ENCODE data around the gene ATP8A2.

The ATP8A2 gene

GRCh38 chr13:25574437-25575411 lies 202.9 kb downstream of the ATP8A2 start:
- peak; percentile 78 for TF ChIP-seq CTCF (IDR thresholded peaks at IDR 0.05; ENCODE audit: borderline replicate concordance, control extremely low read depth, extremely low read depth, insufficient read depth, missing control alignments)
- in situ Hi-C loops (cut with MboI; ENCODE audit: low sequenced_read_pairs, unreplicated experiment) = loop anchor here (5.0 kb wide), 1 partner anchor 488 kb away; no protein-coding TSS in a partner anchor
- peak; percentile 52 for DNase-seq (ENCODE audit: low spot score)

GRCh38 chr13:25575562-25575961 lies 203.8 kb downstream of the ATP8A2 start:
- DNase-seq (ENCODE audit: low spot score) = no peak
- in situ Hi-C loops (cut with MboI; ENCODE audit: low sequenced_read_pairs, unreplicated experiment) = loop anchor here (5.0 kb wide), 1 partner anchor 487 kb away; no protein-coding TSS in a partner anchor
- TF ChIP-seq CTCF (IDR thresholded peaks at IDR 0.05; ENCODE audit: borderline replicate concordance, control extremely low read depth, extremely low read depth, insufficient read depth, missing control alignments) = no peak

GRCh38 chr13:25578526-25578925 lies 206.8 kb downstream of the ATP8A2 start:
- DNase-seq (ENCODE audit: low spot score) = no peak
- in situ Hi-C loops (cut with MboI; ENCODE audit: low sequenced_read_pairs, unreplicated experiment) = loop anchor here (5.0 kb wide), 1 partner anchor 484 kb away; no protein-coding TSS in a partner anchor
- TF ChIP-seq CTCF (IDR thresholded peaks at IDR 0.05; ENCODE audit: borderline replicate concordance, control extremely low read depth, extremely low read depth, insufficient read depth, missing control alignments) = no peak

GRCh38 chr13:25579221-25579620 lies 207.4 kb downstream of the ATP8A2 start:
- in situ Hi-C loops (cut with MboI; ENCODE audit: low sequenced_read_pairs, unreplicated experiment) = loop anchor here (5.0 kb wide), 1 partner anchor 483 kb away; no protein-coding TSS in a partner anchor
- DNase-seq (ENCODE audit: low spot score) = no peak
- TF ChIP-seq CTCF (IDR thresholded peaks at IDR 0.05; ENCODE audit: borderline replicate concordance, control extremely low read depth, extremely low read depth, insufficient read depth, missing control alignments) = no peak

GRCh38 chr13:25581351-25581750 lies 209.6 kb downstream of the ATP8A2 start:
- in situ Hi-C loops (cut with MboI; ENCODE audit: low sequenced_read_pairs, unreplicated experiment) = no loop called here

GRCh38 chr13:25584087-25584486 lies 212.3 kb downstream of the ATP8A2 start:
- no peak for DNase-seq (ENCODE audit: low spot score)
- in situ Hi-C loops (cut with MboI; ENCODE audit: low sequenced_read_pairs, unreplicated experiment) = no loop called here

More at GRCh38 chr13:25581351-25581750, 209.6 kb downstream of the ATP8A2 start:
- TF ChIP-seq CTCF (IDR thresholded peaks at IDR 0.05; ENCODE audit: borderline replicate concordance, control extremely low read depth, extremely low read depth, insufficient read depth, missing control alignments) = no peak
- DNase-seq (ENCODE audit: low spot score) = no peak

More at GRCh38 chr13:25584087-25584486, 212.3 kb downstream of the ATP8A2 start:
- no peak for TF ChIP-seq CTCF (IDR thresholded peaks at IDR 0.05; ENCODE audit: borderline replicate concordance, control extremely low read depth, extremely low read depth, insufficient read depth, missing control alignments)
